MCF 10A (cell line): Measurements from ENCODE around the gene AWAT2. TPM values are rescaled to one million over a fixed set of nuclear protein-coding genes. Genes with fewer than 3 reads are reported as not detected.

Experiments used
- BruUV-seq: library from RNA; stranded (reverse); fragments of 400-500 nt; replicated peaks from 2 replicates; lab custom pipeline; 2021; lab: Mats Ljungman, UMichigan
- CTCF ChIA-PET: fragments of 300-600 bp; sonication (Branson Sonifier 250); formaldehyde crosslinking; extraction: SDS; loops from one replicate; lab custom pipeline; 2021; ENCODE audit warnings: antibody characterized with exemption, inconsistent platforms; lab: Yijun Ruan, JAX
- POLR2A ChIA-PET: fragments of 300-600, 350-650 bp; sonication (Branson Sonifier 250); formaldehyde crosslinking; extraction: SDS; loops from one replicate; lab custom pipeline; 2020; ENCODE audit warnings: antibody characterized with exemption, inconsistent platforms; lab: Yijun Ruan, JAX
- DNase-seq: peaks from one replicate; pipeline ENCODE4 v3.0.0-alpha.2; 2018; ENCODE audit not compliant: unreplicated experiment
- H3K27ac Mint-ChIP-seq: one replicate; pipeline ENCODE4 v1.8.0; 2022; ENCODE audit warnings: mild to moderate bottlenecking, low read depth, mixed read lengths; ENCODE audit not compliant: unreplicated experiment
- H3K27me3 Mint-ChIP-seq: one replicate; pipeline ENCODE4 v1.8.0; 2022; ENCODE audit warnings: mixed read lengths; ENCODE audit not compliant: insufficient read depth, unreplicated experiment
- H3K36me3 Mint-ChIP-seq: one replicate; pipeline ENCODE4 v1.8.0; 2022; ENCODE audit warnings: mild to moderate bottlenecking, moderate library complexity, mixed read lengths; ENCODE audit not compliant: insufficient read depth, unreplicated experiment
- H3K4me1 Mint-ChIP-seq: one replicate; pipeline ENCODE4 v1.8.0; 2022; ENCODE audit warnings: mixed read lengths; ENCODE audit not compliant: insufficient read depth, unreplicated experiment
- H3K4me3 Mint-ChIP-seq: one replicate; pipeline ENCODE4 v1.8.0; 2022; ENCODE audit warnings: mild to moderate bottlenecking, moderate library complexity, mixed read lengths; ENCODE audit not compliant: unreplicated experiment
- H3K9me3 Mint-ChIP-seq: one replicate; pipeline ENCODE4 v1.8.0; 2022; ENCODE audit warnings: mixed read lengths; ENCODE audit not compliant: unreplicated experiment
- CTCF ChIP-seq: fragments of 200-600 bp; IDR thresholded peaks from one replicate; pipeline ENCODE4 v1.8.0; 2022; ENCODE audit warnings: antibody characterized with exemption, mild to moderate bottlenecking; ENCODE audit not compliant: unreplicated experiment
- intact Hi-C: fragments of 100-400 bp; cut with micrococcal nuclease; formaldehyde crosslinking; loops from 2 replicates; pipeline ENCODE4 v1.14.1; 2022
- total RNA-seq: library from RNA; stranded (reverse); gene quantifications from 2 replicates; pipeline ENCODE4 v1.2.3, GENCODE V29; 2022

The AWAT2 gene
- total RNA-seq, 1 experiment from 2014 or later, result 0.14 TPM

- ChIA-PET POLR2A (no interaction called here), CTCF (interaction anchor here (0.6 to 4.8 kb wide), 3 partner anchors 8 to 470 kb away, joined by 3 to 26 read pairs (median 4); no protein-coding TSS in a partner anchor)
- Mint-ChIP-seq H3K27me3 (peaks cover 37% of the 10 kb centered on the region), H3K9me3 (no peaks in the 10 kb centered on the region), H3K4me1 (no peaks in the 10 kb centered on the region), H3K4me3 (no peak overlapping the region), H3K36me3 (no peaks in the 10 kb centered on the region), H3K27ac (no peak overlapping the region)
- no TSS peak for BruUV-seq
- no peak for TF ChIP-seq CTCF
- intact Hi-C loops, result no loop called here
- no peak for DNase-seq
Measured at GRCh38 chrX:70088751-70089150, 39.0 kb upstream of the AWAT2 start.

- intact Hi-C loops, result no loop called here
- Mint-ChIP-seq H3K4me1 (no peaks in the 10 kb centered on the region), H3K27me3 (peaks cover 38% of the 10 kb centered on the region), H3K9me3 (no peaks in the 10 kb centered on the region), H3K4me3 (no peak overlapping the region), H3K36me3 (no peaks in the 10 kb centered on the region), H3K27ac (no peak overlapping the region)
- DNase-seq, result peak; percentile 33
- no peak for TF ChIP-seq CTCF
- ChIA-PET CTCF (interaction anchor here (0.7 to 4.8 kb wide), 4 partner anchors 9 to 549 kb away, joined by 3 to 26 read pairs (median 4); no protein-coding TSS in a partner anchor), POLR2A (no interaction called here)
- no TSS peak for BruUV-seq
Measured at GRCh38 chrX:70087857-70088630, 38.3 kb upstream of the AWAT2 start.

GRCh38 chrX:70084592-70085240 is 35.0 kb upstream of the AWAT2 start:
- POLR2A ChIA-PET, result no interaction called here
- DNase-seq, result no peak
- Mint-ChIP-seq H3K4me1 (no peaks in the 10 kb centered on the region), H3K27ac (no peak overlapping the region), H3K27me3 (peaks cover 33% of the 10 kb centered on the region), H3K9me3 (no peaks in the 10 kb centered on the region), H3K4me3 (no peak overlapping the region), H3K36me3 (no peaks in the 10 kb centered on the region)
- intact Hi-C loops, result no loop called here
- CTCF ChIA-PET, result interaction anchor here (0.7 to 4.8 kb wide), 4 partner anchors 9 to 54 kb away, joined by 3 to 26 read pairs (median 4); no protein-coding TSS in a partner anchor
- no TSS peak for BruUV-seq
- TF ChIP-seq CTCF, result no peak

- intact Hi-C loops, result no loop called here
- no peaks in the 10 kb centered on the region for H3K9me3 Mint-ChIP-seq
- no TSS peak for BruUV-seq
- DNase-seq, result no peak
- CTCF ChIA-PET, result interaction anchor here (1.6 kb wide), 1 partner anchor 14 kb away, joined by 7 read pairs; no protein-coding TSS in a partner anchor
- no peak for TF ChIP-seq CTCF
- no peaks in the 10 kb centered on the region for H3K4me1 Mint-ChIP-seq
- POLR2A ChIA-PET, result no interaction called here
- peaks cover 30% of the 10 kb centered on the region for H3K27me3 Mint-ChIP-seq
- H3K36me3 Mint-ChIP-seq, result no peaks in the 10 kb centered on the region
- no peak overlapping the region for H3K27ac Mint-ChIP-seq
- no peak overlapping the region for H3K4me3 Mint-ChIP-seq
Measured at GRCh38 chrX:70082723-70083122, 33.0 kb upstream of the AWAT2 start.
